K562 (cell line): ENCODE measurements around the gene LRRC25. TPM values are rescaled to one million over a fixed set of nuclear protein-coding genes. Genes with fewer than 3 reads are reported as not detected.
A peak's percentile ranks its signal among the peaks of the same experiment; 100 is the strongest.

Source experiments
- FOXJ2 ChIP-seq: fragments of 200-800 bp; sonication (Bioruptor generic); IDR thresholded peaks from 2 replicates; pipeline ENCODE4 v1.6.1; 2016; ENCODE audit warnings: missing genetic modification characterization, missing compliant biosample characterization
- HDGF ChIP-seq: fragments of 450-650 bp; IDR thresholded peaks from 2 replicates; pipeline ENCODE4 v1.6.1; 2016
- PATZ1 ChIP-seq: fragments of 250-450 bp; sonication (Bioruptor Pico); IDR thresholded peaks from 2 replicates; pipeline ENCODE4 v1.5.0; 2020; ENCODE audit warnings: mild to moderate bottlenecking, borderline replicate concordance
- ZKSCAN1 ChIP-seq: fragments of 150-350 bp; IDR thresholded peaks from 2 replicates; pipeline ENCODE4 v1.6.1; 2016; ENCODE audit warnings: low read depth, low read length
- polyA plus RNA-seq, 8 experiments: library from polyadenylated mRNA; depleted of rRNA in 4 of 8; stranded (reverse) in 5 of 8; unstranded in 3 of 8; fragments of >200 nt; fragmentation: Nextera tagmentation in 2 of 8; fragmentation: Illumina TruSeq in 1 of 8; extraction: Ambion mirVana in 2 of 8; extraction: Trizol in 1 of 8; gene quantifications; 2 replicates each; pipeline versions ENCODE4 v1.2.1 to v1.2.3, GENCODE V29; 2011 to 2014; ENCODE audit warnings: inconsistent platforms in 1 of 8, missing spikeins in 1 of 8
- total RNA-seq, 7 experiments: library from RNA; depleted of rRNA in 6 of 7; stranded (reverse); fragments of >200 nt in 6 of 7; fragmentation: Illumina TruSeq in 2 of 7; extraction: Trizol in 2 of 7; gene quantifications; 2 replicates each; pipeline versions ENCODE4 v1.2.1 to v1.2.3, GENCODE V29; 2011 to 2021; ENCODE audit warnings: low replicate concordance in 1 of 7
- TF ChIP-seq, protein P1 (sequence below): fragments of 250-450 bp; sonication (Bioruptor Pico); IDR thresholded peaks from 2 replicates; pipeline ENCODE4 v1.5.1; 2021; ENCODE audit warnings: mild to moderate bottlenecking
- TF ChIP-seq, protein P2 (sequence below), 2 experiments: IDR thresholded peaks; 2 replicates each; pipeline ENCODE4 v1.6.1; 2011; ENCODE audit warnings: borderline replicate concordance in 1 of 2, control low read depth in 1 of 2, low read depth in 1 of 2, low read length in 1 of 2, mild to moderate bottlenecking in 1 of 2, mixed read lengths in 1 of 2, moderate library complexity in 1 of 2; ENCODE audit not compliant: insufficient read depth in 1 of 2, insufficient read length in 1 of 2, poor library complexity in 1 of 2, severe bottlenecking in 1 of 2; ENCODE audit errors: extremely low read depth in 1 of 2

The LRRC25 gene
- total and polyA plus RNA-seq, 9 of the 15 experiments (the other 6 are each of a cell fraction or from before 2014, with no cell fraction given): 0.07 to 0.36 (median 0.10) TPM; not detected in 3

DNA sequence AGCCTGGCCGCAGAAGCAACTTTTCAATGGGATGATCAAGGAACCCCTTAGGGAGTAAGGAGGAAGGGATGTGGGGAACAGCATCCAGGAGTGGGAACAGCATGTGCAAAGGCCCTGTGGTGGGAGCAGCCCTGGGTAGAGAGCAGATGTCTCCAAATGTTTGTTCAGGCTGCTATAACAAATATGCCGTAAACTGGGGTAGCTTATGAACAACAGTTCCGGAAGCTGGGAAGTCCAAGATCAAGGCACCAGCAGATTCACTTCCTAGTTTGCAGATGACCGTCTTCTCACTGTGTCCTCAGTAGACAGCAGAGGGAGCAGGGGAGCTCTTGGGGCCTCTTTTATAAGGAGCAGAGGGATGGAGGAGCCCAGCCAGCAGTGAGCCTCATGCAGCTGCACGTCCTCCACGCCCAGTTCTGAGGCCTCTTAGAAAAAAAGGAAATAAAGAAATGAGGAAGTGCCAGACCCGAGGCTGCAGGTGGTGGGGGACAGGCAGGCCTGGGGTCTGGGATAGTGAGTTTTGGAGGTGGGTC, 4.2 kb upstream of the LRRC25 start (continued):
- no peak for TF ChIP-seq PATZ1 (CRISPR knock-in tag)
- TF ChIP-seq, protein P1, sequence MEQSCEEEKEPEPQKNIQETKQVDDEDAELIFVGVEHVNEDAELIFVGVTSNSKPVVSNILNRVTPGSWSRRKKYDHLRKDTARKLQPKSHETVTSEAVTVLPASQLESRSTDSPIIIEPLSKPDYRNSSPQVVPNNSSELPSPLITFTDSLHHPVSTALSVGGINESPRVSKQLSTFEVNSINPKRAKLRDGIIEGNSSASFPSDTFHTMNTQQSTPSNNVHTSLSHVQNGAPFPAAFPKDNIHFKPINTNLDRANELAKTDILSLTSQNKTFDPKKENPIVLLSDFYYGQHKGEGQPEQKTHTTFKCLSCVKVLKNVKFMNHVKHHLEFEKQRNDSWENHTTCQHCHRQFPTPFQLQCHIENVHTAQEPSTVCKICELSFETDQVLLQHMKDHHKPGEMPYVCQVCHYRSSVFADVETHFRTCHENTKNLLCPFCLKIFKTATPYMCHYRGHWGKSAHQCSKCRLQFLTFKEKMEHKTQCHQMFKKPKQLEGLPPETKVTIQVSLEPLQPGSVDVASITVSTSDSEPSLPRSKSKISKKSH: no peak
- TF ChIP-seq ZKSCAN1: 0 out of 2 replicates have a peak, but pooled peaks have one; percentile 20
- TF ChIP-seq, protein P2, sequence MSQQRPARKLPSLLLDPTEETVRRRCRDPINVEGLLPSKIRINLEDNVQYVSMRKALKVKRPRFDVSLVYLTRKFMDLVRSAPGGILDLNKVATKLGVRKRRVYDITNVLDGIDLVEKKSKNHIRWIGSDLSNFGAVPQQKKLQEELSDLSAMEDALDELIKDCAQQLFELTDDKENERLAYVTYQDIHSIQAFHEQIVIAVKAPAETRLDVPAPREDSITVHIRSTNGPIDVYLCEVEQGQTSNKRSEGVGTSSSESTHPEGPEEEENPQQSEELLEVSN (IDR thresholded peaks at IDR 0.05; ENCODE audit: borderline replicate concordance in 1 of 2, extremely low read depth in 1 of 2, insufficient read depth in 1 of 2, insufficient read length in 1 of 2, low read depth in 1 of 2, low read length in 1 of 2, poor library complexity in 1 of 2, severe bottlenecking in 1 of 2): no peak
- 0 out of 2 replicates have a peak, but pooled peaks have one; percentile 28 for TF ChIP-seq FOXJ2 (tag)
- TF ChIP-seq HDGF: no peak; the same call in 1 of the 2 replicates
